DMS53 (cell line): Measurements from ENCODE around the gene SCARB2.

ENCODE experiments used
- DNase-seq: peaks from one replicate; lab custom pipeline; 2025; lab: John Stamatoyannopoulos, UW

Gene SCARB2

DNA sequence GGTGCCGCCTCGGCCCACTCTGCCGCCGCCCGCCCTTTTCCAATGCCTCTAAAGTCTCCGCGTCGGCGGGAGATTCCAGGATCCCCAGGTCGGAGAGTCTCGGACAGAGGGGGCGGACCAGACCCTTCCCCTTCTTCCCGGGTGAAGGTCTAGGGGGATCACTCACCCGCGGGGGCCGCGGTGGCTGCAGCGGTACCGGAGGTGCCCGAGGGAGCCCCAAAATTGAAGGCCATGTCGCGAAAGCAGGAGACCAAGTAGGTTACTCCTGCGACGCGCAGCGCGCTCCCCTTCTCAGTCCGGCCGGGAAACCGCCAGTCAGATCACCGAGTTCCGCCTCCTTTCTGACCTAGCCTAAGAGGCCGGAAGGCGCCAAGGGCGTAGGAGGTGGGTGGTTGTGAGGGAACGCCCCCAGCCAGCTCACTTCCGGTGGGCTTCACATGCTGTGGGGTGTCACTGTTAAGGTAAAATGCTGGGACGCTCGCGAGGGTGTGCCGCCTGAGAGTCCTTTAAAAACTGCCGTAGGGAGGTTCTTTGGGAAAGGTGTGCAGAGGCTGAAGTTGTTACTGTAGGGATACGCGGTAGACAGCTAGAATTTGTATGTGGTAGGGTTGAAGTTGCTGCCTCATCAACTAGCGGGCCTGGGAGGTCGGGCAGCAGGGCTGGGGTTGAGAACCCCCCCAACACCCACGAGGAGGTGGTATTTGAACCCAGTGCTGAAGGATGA lies 65.3 kb downstream of the SCARB2 start, which contains the start of gene NUP54:
Gene NUP54, minus strand, starts transcription at position 256 of the 724 bp plus-strand sequence. Its CDS starts 23 bp downstream, at position 233.
- DNase-seq = peak; percentile 92

- peak; percentile 80 for DNase-seq
Measured at GRCh38 chr4:76147454-76148141, 66.0 kb downstream of the SCARB2 start.

DNA sequence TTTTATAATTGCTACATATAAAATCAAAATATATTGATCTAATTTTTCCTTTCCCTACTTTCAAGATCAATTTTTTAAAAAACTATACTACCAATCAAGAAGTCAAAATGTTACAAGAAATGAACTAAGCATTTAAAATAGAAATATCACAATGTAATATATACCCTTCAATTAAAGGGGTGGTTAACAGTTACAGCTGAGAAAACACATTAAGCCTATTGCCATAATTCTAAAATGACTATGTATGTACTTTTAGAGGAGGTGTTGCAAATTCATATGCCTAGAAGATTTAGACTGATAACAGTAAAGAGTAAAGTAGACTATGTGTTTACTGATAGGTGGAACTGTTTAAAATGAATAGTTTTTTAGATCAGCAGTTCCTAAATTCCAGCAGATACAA lies 69.1 kb downstream of the SCARB2 start:
- no peak for DNase-seq

GRCh38 chr4:76141241-76141640 lies 72.4 kb downstream of the SCARB2 start:
- DNase-seq = no peak

- DNase-seq = no peak
Measured at GRCh38 chr4:76127754-76128153, 85.9 kb downstream of the SCARB2 start.

DNA sequence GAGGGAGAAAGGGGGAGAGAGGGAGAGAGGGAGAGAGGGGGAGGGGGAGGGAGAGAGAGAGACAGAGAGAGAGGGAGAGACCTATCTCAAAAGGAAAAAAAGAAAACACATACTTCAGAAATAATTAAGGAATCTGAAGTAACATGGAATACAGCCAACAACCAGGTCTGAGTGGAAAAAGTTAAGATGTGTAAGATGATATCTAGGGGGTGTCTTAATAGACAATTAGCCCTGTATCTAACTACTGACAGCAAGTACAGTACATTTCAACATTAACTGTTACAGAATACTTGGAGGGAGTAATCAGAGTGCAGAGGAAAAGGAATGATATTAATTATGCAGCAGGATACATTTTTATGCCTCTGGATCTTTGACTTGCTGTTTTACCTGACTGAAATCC lies 87.8 kb downstream of the SCARB2 start:
- no peak for DNase-seq

GRCh38 chr4:76120199-76120598 lies 93.4 kb downstream of the SCARB2 start:
- no peak for DNase-seq

GRCh38 chr4:76117536-76117935 lies 96.1 kb downstream of the SCARB2 start:
- DNase-seq = no peak

DNA sequence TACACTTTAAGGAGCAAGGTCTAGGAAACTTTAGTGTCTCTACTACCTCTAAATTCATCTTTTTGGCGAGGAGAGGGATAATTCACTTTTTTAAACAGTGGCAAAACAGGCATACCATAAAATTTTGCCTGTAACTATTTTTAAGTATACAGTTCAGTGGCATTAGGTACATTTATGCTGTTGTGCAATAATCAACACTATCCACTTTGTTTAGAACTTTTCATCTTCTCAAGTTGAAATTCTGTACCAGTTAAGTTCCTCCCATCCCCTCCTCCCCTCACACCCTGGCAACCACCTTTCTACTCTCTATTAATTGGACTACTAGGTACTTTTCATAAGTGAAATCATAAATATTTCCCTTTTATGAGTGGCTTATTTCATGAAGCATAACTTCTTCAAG lies 96.8 kb downstream of the SCARB2 start:
- DNase-seq = no peak
